ENCODE results near the gene USP36.
A peak's percentile ranks its signal among the peaks of the same experiment; 100 is the strongest.

The USP36 gene

GRCh38 chr17:78808163-78808562 lies 32.5 kb downstream of the USP36 start:
- peak in 1 of 3 donors; percentile 28 for DNase-seq

GRCh38 chr17:78806451-78806850 lies 34.2 kb downstream of the USP36 start:
- peak; percentile 25 to 49 (median 33) for DNase-seq

GRCh38 chr17:78805301-78805700 lies 35.3 kb downstream of the USP36 start:
- peak in 1 of 3 donors; percentile 10 for DNase-seq

- DNase-seq: no peak
These were observed 35.8 kb downstream of the USP36 start for GRCh38 chr17:78804777-78805176.

- DNase-seq: peak; percentile 32 to 48 (median 39)
These were observed 37.3 kb downstream of the USP36 start for GRCh38 chr17:78803186-78803845.

- no peak for DNase-seq
These were observed 38.2 kb downstream of the USP36 start for GRCh38 chr17:78802459-78802858.

- no peak for DNase-seq
These were observed 38.6 kb downstream of the USP36 start for GRCh38 chr17:78802008-78802407.

- no peak for DNase-seq
These were observed 40.3 kb downstream of the USP36 start for GRCh38 chr17:78800132-78800931.

GRCh38 chr17:78798695-78799559 lies 41.7 kb downstream of the USP36 start:
- peak; percentile 58 to 72 (median 63) for DNase-seq

- DNase-seq: no peak
These were observed 42.7 kb downstream of the USP36 start for GRCh38 chr17:78797691-78798585.

GRCh38 chr17:78797213-78797612 lies 43.4 kb downstream of the USP36 start:
- DNase-seq: no peak

- no peak for DNase-seq
These were observed 44.1 kb downstream of the USP36 start for GRCh38 chr17:78796517-78796900.

- no peak for DNase-seq
These were observed 44.6 kb downstream of the USP36 start for GRCh38 chr17:78795861-78796516.

- no peak for DNase-seq
These were observed 45.6 kb downstream of the USP36 start for GRCh38 chr17:78794864-78795640.

- DNase-seq: no peak
These were observed 46.2 kb downstream of the USP36 start for GRCh38 chr17:78794399-78794798.

GRCh38 chr17:78793968-78794367 lies 46.6 kb downstream of the USP36 start:
- DNase-seq: no peak

GRCh38 chr17:78793415-78793814 lies 47.2 kb downstream of the USP36 start:
- DNase-seq: no peak

- DNase-seq: no peak
These were observed 48.5 kb downstream of the USP36 start for GRCh38 chr17:78791840-78792709.

- DNase-seq: no peak
These were observed 50.1 kb downstream of the USP36 start for GRCh38 chr17:78790552-78790951.

GRCh38 chr17:78789663-78790181 lies 50.9 kb downstream of the USP36 start:
- peak in 1 of 3 donors; percentile 21 for DNase-seq

All from suppressor macrophage treated with lipopolysaccharide for 1 hour (primary cell).